ENCODE results near the gene PLCD1.
A peak's percentile ranks its signal among the peaks of the same experiment; 100 is the strongest.
"Not testable (repeated sequence)": the region's sequence is repeated elsewhere in the genome, so short reads cannot be mapped to it uniquely, and the experiment has no call there.

The PLCD1 gene

DNA sequence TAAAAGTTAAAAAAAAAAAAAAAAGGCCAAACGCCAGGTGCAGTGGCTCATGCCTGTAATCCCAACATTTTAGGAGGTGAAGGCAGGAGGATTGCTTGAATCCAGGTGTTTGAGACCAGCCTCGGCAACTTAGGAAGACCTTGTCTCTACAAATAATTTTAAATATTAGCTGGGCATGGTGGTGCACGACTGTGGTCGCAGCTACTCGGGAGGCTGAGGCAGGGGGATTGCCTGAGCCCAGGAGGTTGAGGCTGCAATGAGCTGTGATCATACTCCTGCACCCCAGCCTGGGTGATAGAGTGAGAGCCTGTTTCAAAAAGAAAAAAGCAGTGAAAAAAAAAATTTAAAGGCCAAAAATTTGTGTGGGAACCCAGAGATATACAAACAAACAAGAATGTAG lies 6.8 kb upstream of the PLCD1 start:
- Histone ChIP-seq H3K27ac (ENCODE audit: low read length) (no peak overlapping the region), H3K4me1 (ENCODE audit: control insufficient read depth in 1 of 2, insufficient read depth in 2 of 2, low read length in 2 of 2) (peaks cover 4 to 13% of the 10 kb centered on the region in 2 donors), H3K27me3 (ENCODE audit: low read depth, low read length) (no peaks in the 10 kb centered on the region), H3K9me3 (ENCODE audit: control insufficient read depth in 1 of 2, low read length in 2 of 2) (no peaks in the 10 kb centered on the region), H3K4me3 (ENCODE audit: low read depth in 1 of 2, low read length in 2 of 2) (no peak overlapping the region), H3K36me3 (ENCODE audit: control insufficient read depth in 1 of 2, insufficient read depth in 2 of 2, low read length in 2 of 2) (no peaks in the 10 kb centered on the region)

DNA sequence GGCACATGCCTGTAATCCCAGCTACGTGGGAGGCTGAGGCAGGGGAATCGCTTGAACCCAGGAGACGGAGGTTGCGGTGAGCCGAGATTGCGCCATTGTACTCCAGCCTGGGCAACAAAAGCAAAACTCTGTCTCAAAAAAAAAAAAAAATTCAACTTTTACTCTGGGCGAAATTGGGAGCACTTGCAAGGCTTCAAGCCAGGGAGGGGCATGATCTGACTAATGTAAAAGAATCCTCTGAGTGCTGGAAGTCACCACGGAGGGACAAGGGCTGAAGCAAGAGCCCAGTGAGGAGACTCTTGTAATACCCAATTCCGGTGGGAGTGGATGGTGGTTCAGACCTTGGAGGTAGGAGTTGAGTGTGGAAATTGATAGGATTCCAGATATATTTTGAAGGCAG lies 4.9 kb upstream of the PLCD1 start:
- not testable (repeated sequence) for H3K27me3 ChIP-seq (ENCODE audit: low read depth, low read length); H3K4me3 ChIP-seq (ENCODE audit: low read depth in 1 of 2, low read length in 2 of 2); H3K36me3 ChIP-seq (ENCODE audit: control insufficient read depth in 1 of 2, insufficient read depth in 2 of 2, low read length in 2 of 2); H3K9me3 ChIP-seq (ENCODE audit: control insufficient read depth in 1 of 2, low read length in 2 of 2); H3K27ac ChIP-seq (ENCODE audit: low read length)
- peaks cover 7 to 21% of the 10 kb centered on the region in 2 donors for H3K4me1 ChIP-seq (ENCODE audit: control insufficient read depth in 1 of 2, insufficient read depth in 2 of 2, low read length in 2 of 2)

DNA sequence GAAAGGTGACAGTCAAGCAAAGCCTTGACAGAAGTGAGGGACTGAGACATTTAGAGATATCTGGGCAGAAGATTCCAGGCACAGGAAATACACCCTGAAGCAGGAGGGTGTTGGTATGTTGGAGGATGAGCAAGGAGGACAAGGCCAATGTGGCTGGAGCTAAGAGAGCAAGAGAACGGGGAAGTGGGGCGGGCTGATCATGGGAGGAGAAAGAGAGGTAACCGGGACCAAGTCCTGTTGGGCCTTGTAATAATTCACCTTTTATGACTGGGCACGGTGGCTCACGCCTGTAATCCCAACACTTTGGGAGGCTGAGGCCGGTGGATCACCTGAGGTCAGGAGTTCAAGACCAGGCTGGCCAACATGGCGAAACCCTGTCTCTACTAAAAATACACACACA lies 4.1 kb upstream of the PLCD1 start:
- H3K4me3 ChIP-seq (ENCODE audit: low read depth in 1 of 2, low read length in 2 of 2); H3K9me3 ChIP-seq (ENCODE audit: control insufficient read depth in 1 of 2, low read length in 2 of 2); H3K27me3 ChIP-seq (ENCODE audit: low read depth, low read length); H3K36me3 ChIP-seq (ENCODE audit: control insufficient read depth in 1 of 2, insufficient read depth in 2 of 2, low read length in 2 of 2); H3K27ac ChIP-seq (ENCODE audit: low read length): not testable (repeated sequence)
- peaks cover 3 to 21% of the 10 kb centered on the region in 2 donors for H3K4me1 ChIP-seq (ENCODE audit: control insufficient read depth in 1 of 2, insufficient read depth in 2 of 2, low read length in 2 of 2)

DNA sequence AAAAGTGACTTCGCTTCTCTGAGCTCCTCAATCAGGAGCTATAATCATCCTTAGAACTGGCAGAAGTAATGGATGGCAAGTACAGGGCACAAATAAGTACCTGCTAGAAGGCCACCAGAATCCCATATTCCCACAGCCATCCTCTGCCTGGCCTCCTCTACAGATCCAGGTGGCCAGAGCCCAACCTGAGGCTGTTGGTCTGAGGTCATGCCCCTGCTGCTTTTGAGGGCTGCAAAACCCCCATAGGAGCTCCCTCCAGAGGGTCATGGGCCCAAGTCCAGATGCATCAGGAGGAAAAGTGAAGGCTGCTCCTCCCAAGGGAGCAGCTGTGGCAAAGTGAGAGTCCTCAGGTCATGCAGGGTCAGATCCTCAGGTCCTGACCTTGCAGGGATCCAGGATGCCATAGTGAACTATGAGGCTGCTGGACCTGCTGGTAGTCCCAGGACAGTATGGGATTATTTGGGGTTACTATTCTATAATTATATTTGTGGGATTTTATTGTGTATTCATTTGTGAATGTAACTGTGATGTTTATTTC lies 3.0 kb upstream of the PLCD1 start:
- Histone ChIP-seq H3K27me3 (ENCODE audit: low read depth, low read length) (no peaks in the 10 kb centered on the region), H3K9me3 (ENCODE audit: control insufficient read depth in 1 of 2, low read length in 2 of 2) (no peaks in the 10 kb centered on the region), H3K4me1 (ENCODE audit: control insufficient read depth in 1 of 2, insufficient read depth in 2 of 2, low read length in 2 of 2) (peaks cover 3 to 21% of the 10 kb centered on the region in 2 donors), H3K4me3 (ENCODE audit: low read depth in 1 of 2, low read length in 2 of 2) (no peak overlapping the region), H3K27ac (ENCODE audit: low read length) (no peak overlapping the region), H3K36me3 (ENCODE audit: control insufficient read depth in 1 of 2, insufficient read depth in 2 of 2, low read length in 2 of 2) (no peaks in the 10 kb centered on the region)

DNA sequence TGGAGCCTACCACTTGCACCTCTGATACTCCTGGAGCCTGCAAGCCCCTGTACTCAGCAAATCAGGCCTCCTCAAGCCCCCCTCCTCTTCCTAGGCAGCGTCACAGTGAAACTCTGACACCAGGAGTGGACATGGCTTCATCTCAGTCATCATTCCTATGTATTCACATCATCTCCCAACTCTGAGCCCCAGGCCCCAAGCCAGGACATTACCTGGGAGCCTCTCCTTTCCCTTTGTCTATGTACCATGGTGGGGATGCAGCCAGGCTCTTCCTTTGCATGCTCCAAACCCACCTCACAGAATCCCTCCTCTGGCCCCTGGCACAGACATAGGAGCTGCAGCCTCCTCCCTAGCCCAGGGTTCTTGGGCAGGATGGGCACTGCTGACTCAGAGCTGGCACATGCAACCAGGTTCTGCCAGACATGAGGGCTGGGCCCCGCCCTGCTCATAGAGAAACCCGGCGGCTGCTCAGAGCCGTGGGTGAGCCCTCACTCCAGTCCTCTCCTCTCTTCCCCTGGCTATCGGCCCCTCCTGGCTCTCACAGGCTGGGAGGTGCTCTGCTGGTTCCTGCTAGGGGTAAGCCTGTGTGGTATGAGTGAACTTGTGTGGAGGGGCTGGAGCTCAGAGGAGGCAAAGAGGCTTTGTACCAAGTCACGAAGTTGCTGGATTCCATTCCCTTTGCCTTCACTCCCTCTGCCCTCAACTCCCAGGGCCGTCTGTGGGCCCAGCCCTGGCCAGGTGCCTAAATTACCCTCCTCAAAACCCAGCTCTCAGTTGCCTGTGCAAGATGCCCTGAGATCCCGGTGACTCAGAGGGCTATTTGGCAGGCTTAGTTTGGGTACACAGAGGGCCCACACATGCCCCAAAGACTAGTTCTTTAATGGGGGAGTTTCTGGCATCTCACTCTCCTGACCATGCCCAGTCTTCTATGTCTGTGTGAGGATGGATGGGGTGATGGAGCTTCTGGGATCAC lies 1.9 kb upstream of the PLCD1 start:
- Histone ChIP-seq H3K27ac (ENCODE audit: low read length) (no peak overlapping the region), H3K9me3 (ENCODE audit: control insufficient read depth in 1 of 2, low read length in 2 of 2) (no peaks in the 10 kb centered on the region), H3K36me3 (ENCODE audit: control insufficient read depth in 1 of 2, insufficient read depth in 2 of 2, low read length in 2 of 2) (no peaks in the 10 kb centered on the region), H3K27me3 (ENCODE audit: low read depth, low read length) (no peaks in the 10 kb centered on the region), H3K4me1 (ENCODE audit: control insufficient read depth in 1 of 2, insufficient read depth in 2 of 2, low read length in 2 of 2) (peaks cover 3 to 21% of the 10 kb centered on the region in 2 donors), H3K4me3 (ENCODE audit: low read depth in 1 of 2, low read length in 2 of 2) (no peak overlapping the region)

DNA sequence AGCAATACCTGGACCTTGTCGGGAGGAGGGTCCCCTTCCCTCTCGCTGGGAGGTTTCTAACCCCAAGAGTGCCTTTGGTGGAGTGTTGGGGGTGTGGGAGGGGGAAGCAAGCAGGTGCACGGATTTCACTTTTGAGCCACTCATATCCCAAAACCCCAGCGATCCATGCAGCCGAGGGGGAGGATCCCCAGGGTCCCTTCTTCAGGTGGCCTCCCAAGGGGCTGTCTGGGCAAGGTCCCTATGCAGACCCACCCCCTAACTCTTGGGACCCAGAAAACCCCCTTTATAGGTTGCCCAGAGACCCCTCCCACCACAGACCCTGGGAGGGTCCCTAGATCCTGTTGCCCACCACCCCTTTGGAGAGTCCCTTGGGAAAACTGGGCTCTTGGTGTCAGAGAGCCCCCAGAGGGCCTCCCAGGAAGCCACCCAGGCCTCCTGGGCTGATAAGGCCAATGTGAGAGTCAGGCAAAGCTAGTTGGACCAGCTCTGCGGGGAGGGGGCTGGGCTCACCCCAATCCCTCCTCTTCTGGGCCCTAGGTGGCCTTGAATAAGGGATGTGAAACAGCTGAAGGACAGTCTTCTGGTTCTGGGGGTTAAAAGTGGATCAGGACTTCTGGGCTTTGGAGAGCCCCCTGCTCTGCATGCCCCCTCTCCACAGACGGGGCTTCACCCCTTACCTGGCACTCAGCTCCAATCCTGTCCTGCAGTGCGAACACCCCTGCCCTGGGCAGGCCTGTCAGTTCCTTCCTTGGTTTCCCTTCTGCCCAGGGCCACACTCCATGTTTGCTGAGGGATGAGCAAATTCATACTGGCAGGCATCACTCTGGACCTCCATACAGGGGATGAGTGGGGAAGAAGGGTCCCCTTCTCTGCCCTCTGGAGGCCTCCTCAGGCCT lies 932 bp upstream of the PLCD1 start:
- Histone ChIP-seq H3K27me3 (ENCODE audit: low read depth, low read length) (no peaks in the 10 kb centered on the region), H3K36me3 (ENCODE audit: control insufficient read depth in 1 of 2, insufficient read depth in 2 of 2, low read length in 2 of 2) (no peaks in the 10 kb centered on the region), H3K27ac (ENCODE audit: low read length) (peak overlapping the region; percentile 51), H3K4me1 (ENCODE audit: control insufficient read depth in 1 of 2, insufficient read depth in 2 of 2, low read length in 2 of 2) (peaks cover 9 to 25% of the 10 kb centered on the region in 2 donors), H3K9me3 (ENCODE audit: control insufficient read depth in 1 of 2, low read length in 2 of 2) (no peaks in the 10 kb centered on the region), H3K4me3 (ENCODE audit: low read depth in 1 of 2, low read length in 2 of 2) (peak overlapping the region; percentile 56 to 73)

DNA sequence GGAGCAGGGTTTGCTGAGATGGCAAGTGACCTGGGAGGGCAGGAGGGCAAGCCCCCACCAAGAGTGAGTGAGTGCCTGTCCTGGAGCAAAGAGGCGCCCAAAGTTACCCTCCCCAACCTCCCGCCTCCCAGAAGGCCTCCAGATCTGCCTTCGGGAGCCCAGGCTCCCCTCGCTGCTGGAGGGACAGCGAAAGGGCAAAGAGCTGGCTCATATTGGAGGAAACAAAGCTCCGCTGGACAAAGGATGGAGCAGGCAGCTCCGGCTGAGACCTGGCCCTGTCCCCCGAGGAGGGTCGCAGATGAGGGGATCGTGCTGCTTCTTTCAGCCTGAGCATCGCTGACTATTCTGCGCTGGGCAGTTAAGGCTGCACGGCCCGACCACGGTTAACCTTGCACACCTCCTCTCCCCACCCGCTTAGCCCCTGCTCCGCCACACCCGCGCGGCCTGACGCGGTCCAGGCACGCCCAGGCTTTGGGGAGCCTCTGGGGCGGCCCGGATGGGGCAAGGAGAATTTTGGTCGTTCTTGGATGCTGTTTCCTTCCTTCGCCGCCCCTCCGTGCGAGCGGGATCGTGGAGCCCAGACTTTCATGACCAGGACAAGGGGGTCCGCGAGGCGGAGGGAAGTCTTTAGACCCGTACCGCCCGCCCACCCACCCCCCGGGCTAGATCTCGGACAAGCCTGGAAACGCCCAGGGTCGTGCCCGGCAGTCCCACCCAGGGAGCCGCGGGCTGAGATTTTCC lies 651 bp downstream of the PLCD1 start:
- no peaks in the 10 kb centered on the region for H3K36me3 ChIP-seq (ENCODE audit: control insufficient read depth in 1 of 2, insufficient read depth in 2 of 2, low read length in 2 of 2)
- H3K27me3 ChIP-seq (ENCODE audit: low read depth, low read length): no peaks in the 10 kb centered on the region
- peak overlapping the region in 1 of 2 donors; percentile 73 for H3K4me3 ChIP-seq (ENCODE audit: low read depth in 1 of 2, low read length in 2 of 2)
- H3K4me1 ChIP-seq (ENCODE audit: control insufficient read depth in 1 of 2, insufficient read depth in 2 of 2, low read length in 2 of 2): peaks cover 10 to 25% of the 10 kb centered on the region in 2 donors
- no peaks in the 10 kb centered on the region for H3K9me3 ChIP-seq (ENCODE audit: control insufficient read depth in 1 of 2, low read length in 2 of 2)
- H3K27ac ChIP-seq (ENCODE audit: low read length): no peak overlapping the region

DNA sequence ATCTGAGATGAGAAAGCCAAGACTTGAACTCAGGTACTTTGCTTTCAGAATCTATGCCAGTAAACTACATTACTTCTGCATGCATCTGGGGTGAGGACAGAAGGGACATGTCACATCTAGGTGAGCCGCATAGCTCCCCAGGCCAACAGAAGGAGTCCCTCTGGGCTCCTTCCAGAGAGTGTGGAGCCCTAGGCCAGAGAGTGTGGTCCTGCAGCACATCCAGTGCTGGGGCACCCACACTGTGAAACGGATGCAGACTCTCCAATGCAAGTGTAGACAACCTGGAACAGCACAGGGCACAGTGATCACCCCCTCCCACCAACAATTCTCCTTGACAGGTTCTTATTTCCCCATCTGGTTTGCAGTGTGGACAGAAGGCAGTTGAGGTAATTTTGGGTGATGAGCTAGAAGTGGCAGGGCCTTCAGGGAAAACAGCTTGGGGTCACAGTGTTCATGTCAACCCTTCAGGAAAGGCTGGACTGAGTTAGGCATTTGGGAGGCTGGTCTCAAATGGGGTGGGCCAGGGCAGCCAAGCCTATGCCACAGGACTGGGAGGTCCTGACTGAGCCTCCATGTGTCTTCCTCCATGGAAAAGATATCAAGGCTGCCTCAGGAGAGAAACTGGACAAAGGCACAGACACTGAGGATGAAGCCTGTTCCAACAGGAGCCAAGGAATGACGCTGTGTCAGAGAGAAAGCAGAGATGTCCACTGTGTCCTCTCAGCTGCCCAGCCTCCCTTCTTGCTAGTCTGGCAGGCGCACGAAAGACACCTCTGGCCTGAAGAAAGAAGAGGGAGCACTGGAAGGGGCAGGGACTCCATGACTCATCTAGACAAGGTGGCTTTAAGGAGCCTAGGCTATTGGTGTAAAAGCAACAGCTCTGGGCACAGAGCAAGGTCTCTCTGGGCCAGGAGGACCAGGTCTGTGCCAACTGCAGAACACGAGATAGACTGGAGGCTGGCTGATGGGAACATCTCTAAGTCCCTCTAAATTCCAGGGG lies 1.7 kb downstream of the PLCD1 start:
- H3K4me3 ChIP-seq (ENCODE audit: low read depth in 1 of 2, low read length in 2 of 2): no peak overlapping the region
- H3K4me1 ChIP-seq (ENCODE audit: control insufficient read depth in 1 of 2, insufficient read depth in 2 of 2, low read length in 2 of 2): peaks cover 10 to 25% of the 10 kb centered on the region in 2 donors
- H3K27me3 ChIP-seq (ENCODE audit: low read depth, low read length): no peaks in the 10 kb centered on the region
- H3K9me3 ChIP-seq (ENCODE audit: control insufficient read depth in 1 of 2, low read length in 2 of 2): no peaks in the 10 kb centered on the region
- no peak overlapping the region for H3K27ac ChIP-seq (ENCODE audit: low read length)
- no peaks in the 10 kb centered on the region for H3K36me3 ChIP-seq (ENCODE audit: control insufficient read depth in 1 of 2, insufficient read depth in 2 of 2, low read length in 2 of 2)

DNA sequence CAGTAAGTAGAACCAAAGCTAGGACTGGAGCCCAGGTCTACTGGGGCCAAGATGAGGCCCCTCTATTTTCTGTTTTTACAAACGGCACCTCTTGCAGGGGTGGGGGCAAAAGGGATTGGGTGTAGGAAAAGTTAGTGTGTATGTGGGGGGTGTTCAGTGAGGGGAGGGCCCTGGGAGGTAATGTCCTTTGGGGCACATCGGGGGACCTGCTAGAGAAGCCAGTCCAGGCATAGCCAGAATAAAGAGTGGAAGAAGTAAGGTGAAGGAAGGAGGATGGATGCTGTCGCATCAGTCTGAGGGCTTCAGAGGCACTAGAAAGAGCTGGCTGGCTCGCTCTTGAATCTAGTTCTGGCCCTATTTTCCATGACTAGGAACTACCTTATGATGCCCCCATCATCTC lies 2.6 kb downstream of the PLCD1 start:
- Histone ChIP-seq H3K9me3 (ENCODE audit: control insufficient read depth in 1 of 2, low read length in 2 of 2) (no peaks in the 10 kb centered on the region), H3K4me3 (ENCODE audit: low read depth in 1 of 2, low read length in 2 of 2) (no peak overlapping the region), H3K4me1 (ENCODE audit: control insufficient read depth in 1 of 2, insufficient read depth in 2 of 2, low read length in 2 of 2) (peaks cover 10 to 25% of the 10 kb centered on the region in 2 donors), H3K27me3 (ENCODE audit: low read depth, low read length) (no peaks in the 10 kb centered on the region), H3K27ac (ENCODE audit: low read length) (no peak overlapping the region), H3K36me3 (ENCODE audit: control insufficient read depth in 1 of 2, insufficient read depth in 2 of 2, low read length in 2 of 2) (no peaks in the 10 kb centered on the region)

Measured in muscle layer of duodenum (tissue), 2 donors.